Measurements from ENCODE around the gene ADGRG4.

Gene ADGRG4

GRCh38 chrX:136292656-136293055, 8.1 kb upstream of the ADGRG4 start:
- no peak for TF ChIP-seq CTCF (conservative IDR thresholded peaks at IDR 0.05; ENCODE audit: control insufficient read depth, insufficient read depth, low read depth, low read length)
- no peak overlapping the region for H3K4me3 ChIP-seq (ENCODE audit: control insufficient read depth, low read depth, low read length)
- no peak for DNase-seq (ENCODE audit: low read depth)

- no peak overlapping the region for H3K4me3 ChIP-seq (ENCODE audit: control insufficient read depth, low read depth, low read length)
- no peak for TF ChIP-seq CTCF (conservative IDR thresholded peaks at IDR 0.05; ENCODE audit: control insufficient read depth, insufficient read depth, low read depth, low read length)
- no peak for DNase-seq (ENCODE audit: low read depth)
Measured at GRCh38 chrX:136295380-136295779, 5.4 kb upstream of the ADGRG4 start.

- H3K4me3 ChIP-seq (ENCODE audit: control insufficient read depth, low read depth, low read length), result no peak overlapping the region
- no peak for TF ChIP-seq CTCF (conservative IDR thresholded peaks at IDR 0.05; ENCODE audit: control insufficient read depth, insufficient read depth, low read depth, low read length)
- no peak for DNase-seq (ENCODE audit: low read depth)
Measured at GRCh38 chrX:136303041-136303440, 2.3 kb downstream of the ADGRG4 start.

- TF ChIP-seq CTCF (conservative IDR thresholded peaks at IDR 0.05; ENCODE audit: control insufficient read depth, insufficient read depth, low read depth, low read length), result no peak
- no peak for DNase-seq (ENCODE audit: low read depth)
- H3K4me3 ChIP-seq (ENCODE audit: control insufficient read depth, low read depth, low read length), result no peak overlapping the region
Measured at GRCh38 chrX:136304493-136304892, 3.7 kb downstream of the ADGRG4 start.

GRCh38 chrX:136306182-136306581, 5.4 kb downstream of the ADGRG4 start:
- TF ChIP-seq CTCF (conservative IDR thresholded peaks at IDR 0.05; ENCODE audit: control insufficient read depth, insufficient read depth, low read depth, low read length), result no peak
- no peak overlapping the region for H3K4me3 ChIP-seq (ENCODE audit: control insufficient read depth, low read depth, low read length)
- DNase-seq (ENCODE audit: low read depth), result no peak

- DNase-seq (ENCODE audit: low read depth), result no peak
- no peak overlapping the region for H3K4me3 ChIP-seq (ENCODE audit: control insufficient read depth, low read depth, low read length)
- no peak for TF ChIP-seq CTCF (conservative IDR thresholded peaks at IDR 0.05; ENCODE audit: control insufficient read depth, insufficient read depth, low read depth, low read length)
Measured at GRCh38 chrX:136307471-136307870, 6.7 kb downstream of the ADGRG4 start.

GRCh38 chrX:136310411-136310810, 9.6 kb downstream of the ADGRG4 start:
- H3K4me3 ChIP-seq (ENCODE audit: control insufficient read depth, low read depth, low read length), result no peak overlapping the region
- DNase-seq (ENCODE audit: low read depth), result peak; percentile 40

More at GRCh38 chrX:136310411-136310810, 9.6 kb downstream of the ADGRG4 start:
- no peak for TF ChIP-seq CTCF (conservative IDR thresholded peaks at IDR 0.05; ENCODE audit: control insufficient read depth, insufficient read depth, low read depth, low read length)
